GM13976 (cell line): ENCODE measurements around the gene VWA7.
A peak's percentile ranks its signal among the peaks of the same experiment; 100 is the strongest.

Experiments used
- DNase-seq: peaks from one replicate; pipeline ENCODE4 v3.0.0; 2012; ENCODE audit warnings: low spot score
- in situ Hi-C: fragments of 300-500 bp; cut with MboI; formaldehyde crosslinking; loops from one replicate; pipeline ENCODE4 v1.12.0; 2022; ENCODE audit warnings: low sequenced_read_pairs, mixed read lengths, inconsistent platforms; ENCODE audit not compliant: unreplicated experiment
- TF ChIP-seq, protein P1 (sequence below): IDR thresholded peaks from 2 replicates; pipeline ENCODE4 v1.5.1; 2012; ENCODE audit warnings: borderline replicate concordance, mild to moderate bottlenecking; ENCODE audit not compliant: insufficient read depth; ENCODE audit errors: extremely low read depth, missing control alignments, control extremely low read depth

The VWA7 gene

DNA sequence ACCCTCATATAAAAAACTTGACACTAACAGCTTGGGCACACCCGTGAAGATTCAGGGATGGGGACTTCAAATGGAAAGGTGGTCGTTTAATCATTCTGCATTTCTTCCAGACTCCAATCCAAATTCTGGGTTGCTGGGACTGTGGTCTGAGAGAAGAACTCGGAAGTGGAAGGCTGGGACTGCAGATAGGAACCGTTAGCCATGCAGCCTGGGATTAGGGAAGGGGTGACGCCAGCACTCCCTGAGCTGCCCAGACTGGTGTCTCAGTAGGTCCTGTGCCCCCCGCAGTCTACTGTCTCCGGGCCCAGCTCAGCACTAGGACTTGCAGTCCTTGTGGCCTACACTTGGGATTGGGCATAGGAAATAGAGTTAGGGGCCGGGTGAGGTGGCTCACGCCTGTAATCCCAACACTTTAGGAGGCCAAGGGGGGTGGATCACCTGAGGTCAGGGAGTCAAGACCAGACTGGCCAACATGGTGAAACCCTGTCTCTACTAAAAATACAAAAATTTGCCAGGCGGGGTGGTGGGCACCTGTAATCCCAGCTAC lies 40.3 kb downstream of the VWA7 start:
- no peak for DNase-seq
- TF ChIP-seq, protein P1, sequence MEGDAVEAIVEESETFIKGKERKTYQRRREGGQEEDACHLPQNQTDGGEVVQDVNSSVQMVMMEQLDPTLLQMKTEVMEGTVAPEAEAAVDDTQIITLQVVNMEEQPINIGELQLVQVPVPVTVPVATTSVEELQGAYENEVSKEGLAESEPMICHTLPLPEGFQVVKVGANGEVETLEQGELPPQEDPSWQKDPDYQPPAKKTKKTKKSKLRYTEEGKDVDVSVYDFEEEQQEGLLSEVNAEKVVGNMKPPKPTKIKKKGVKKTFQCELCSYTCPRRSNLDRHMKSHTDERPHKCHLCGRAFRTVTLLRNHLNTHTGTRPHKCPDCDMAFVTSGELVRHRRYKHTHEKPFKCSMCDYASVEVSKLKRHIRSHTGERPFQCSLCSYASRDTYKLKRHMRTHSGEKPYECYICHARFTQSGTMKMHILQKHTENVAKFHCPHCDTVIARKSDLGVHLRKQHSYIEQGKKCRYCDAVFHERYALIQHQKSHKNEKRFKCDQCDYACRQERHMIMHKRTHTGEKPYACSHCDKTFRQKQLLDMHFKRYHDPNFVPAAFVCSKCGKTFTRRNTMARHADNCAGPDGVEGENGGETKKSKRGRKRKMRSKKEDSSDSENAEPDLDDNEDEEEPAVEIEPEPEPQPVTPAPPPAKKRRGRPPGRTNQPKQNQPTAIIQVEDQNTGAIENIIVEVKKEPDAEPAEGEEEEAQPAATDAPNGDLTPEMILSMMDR = no peak
- in situ Hi-C loops = no loop called here

DNA sequence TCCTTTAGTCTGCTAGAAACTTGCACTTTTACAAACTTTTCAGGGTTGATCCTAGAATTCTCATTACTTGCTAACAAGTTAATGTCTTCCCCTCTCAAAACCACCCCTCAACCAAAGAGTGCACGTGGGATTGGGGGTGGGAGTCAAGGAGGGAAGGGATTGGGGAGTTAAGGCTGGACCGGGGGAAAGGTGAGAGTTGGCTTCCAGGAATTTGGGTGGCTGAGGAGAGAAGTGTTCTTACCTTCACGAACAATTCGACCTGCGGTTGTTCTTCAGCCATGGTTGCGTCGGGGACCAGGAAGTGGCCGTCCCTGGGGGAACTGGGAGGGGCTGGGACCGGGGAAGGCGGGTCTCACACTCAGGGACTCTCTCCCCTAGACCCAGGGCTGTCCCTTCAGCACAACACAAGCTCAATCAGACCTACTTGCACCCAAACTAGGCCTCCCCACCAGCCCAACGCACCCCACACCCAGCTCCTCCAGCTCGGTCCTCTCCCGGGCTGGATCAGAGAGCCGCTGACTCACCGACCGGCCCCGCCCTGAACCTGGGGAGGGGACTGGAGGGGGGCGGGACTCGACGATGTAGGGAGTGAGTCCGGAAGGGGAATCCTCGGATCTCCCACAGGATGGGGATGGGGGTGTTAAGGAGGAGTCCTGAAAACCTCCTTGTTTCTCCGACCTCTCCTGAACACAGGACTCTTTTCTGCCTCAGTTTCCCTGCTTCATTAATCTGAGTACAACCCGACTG lies 40.9 kb downstream of the VWA7 start, which contains the start of gene CLIC1:
Gene CLIC1 (minus strand): TSS at position 510 of the 747 bp plus-strand sequence. CDS start 230 bp downstream, at position 280.
- in situ Hi-C loops = no loop called here
- TF ChIP-seq, protein P1 = no peak
- DNase-seq = peak; percentile 86

DNA sequence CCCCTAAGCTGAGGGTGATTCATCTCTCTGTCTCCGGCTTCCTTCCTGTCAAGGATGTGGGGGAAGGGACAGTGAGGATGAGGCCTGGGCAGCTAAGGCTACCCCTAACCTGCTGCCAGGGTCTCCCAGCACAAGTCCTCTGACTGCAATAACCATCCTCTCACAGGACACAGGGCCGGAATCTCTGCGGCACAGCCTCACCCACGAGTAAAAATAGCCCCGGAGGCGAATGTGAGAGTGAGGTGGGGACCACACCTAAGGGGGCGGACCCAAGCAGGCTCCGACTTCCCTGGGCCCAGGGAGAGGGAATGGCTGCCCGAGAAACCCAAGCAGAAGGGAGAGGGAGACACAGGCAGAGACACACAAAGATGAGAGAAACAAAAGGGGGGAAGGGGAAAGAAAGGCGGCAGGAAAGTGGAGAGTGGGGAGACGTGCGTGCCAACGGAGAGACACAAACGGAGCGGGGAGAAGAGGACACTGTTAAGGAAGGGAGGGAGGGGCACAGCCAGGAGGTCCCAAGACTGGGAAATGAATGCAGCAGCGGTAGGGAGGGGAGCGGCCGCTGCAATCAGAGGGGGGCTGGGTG lies 42.2 kb downstream of the VWA7 start:
- DNase-seq = peak; percentile 84
- TF ChIP-seq, protein P1 = no peak
- in situ Hi-C loops = no loop called here

- in situ Hi-C loops = no loop called here
- DNase-seq = no peak
- TF ChIP-seq, protein P1 = no peak
Observed at GRCh38 chr6:31734247-31734820, 42.8 kb downstream of the VWA7 start.

DNA sequence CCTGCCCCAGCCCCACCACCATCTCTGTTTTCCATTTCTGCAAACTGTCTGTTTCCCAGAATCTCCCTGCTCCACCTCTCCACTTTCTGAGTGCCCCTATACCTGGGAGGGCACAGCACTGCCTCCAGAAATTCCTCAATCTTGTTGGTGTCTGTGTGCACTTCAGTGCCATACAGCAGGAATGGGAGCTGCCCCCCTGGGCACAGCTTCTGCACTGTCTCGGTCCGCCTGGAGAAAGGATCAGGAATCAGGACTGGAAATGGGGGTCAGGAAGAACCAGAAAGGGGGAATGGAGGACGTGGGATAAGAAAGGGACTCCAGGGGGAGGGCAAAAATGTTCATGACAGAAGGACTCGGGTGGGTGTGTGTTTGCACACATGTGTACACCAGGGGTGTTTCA lies 43.4 kb downstream of the VWA7 start:
- DNase-seq = no peak
- in situ Hi-C loops = no loop called here
- TF ChIP-seq, protein P1 = no peak

- in situ Hi-C loops = no loop called here
- TF ChIP-seq, protein P1 = no peak
- no peak for DNase-seq
Observed at GRCh38 chr6:31732029-31732428, 45.1 kb downstream of the VWA7 start.
